Prostate gland (tissue), 2 donors: ENCODE results near the gene AP5B1. TPM values are rescaled to one million over a fixed set of nuclear protein-coding genes. Genes with fewer than 3 reads are reported as not detected.
A peak's percentile ranks its signal among the peaks of the same experiment; 100 is the strongest.

Experiments used
- DNase-seq: peaks from one replicate; pipeline ENCODE4 v3.0.0-alpha.2; 2019; ENCODE audit warnings: low spot score
- H3K27ac ChIP-seq, 2 donors: fragments of 200-600 bp; sonication (generic); 2 replicates each; pipeline ENCODE4 v1.5.1; 2017 to 2019
- H3K27me3 ChIP-seq: fragments of 200-600 bp; sonication (generic); replicated peaks from 2 replicates; pipeline ENCODE4 v1.5.1; 2019; ENCODE audit not compliant: insufficient read depth
- H3K36me3 ChIP-seq, 2 donors: fragments of 200-600 bp; sonication (generic); 1 replicate in 1 of 2; 2 replicates in 1 of 2; pipeline versions ENCODE4 v1.5.1 to v1.8.1; 2017 to 2019
- H3K4me1 ChIP-seq: fragments of 200-600 bp; sonication (generic); replicated peaks from 2 replicates; pipeline ENCODE4 v1.5.1; 2019
- H3K4me3 ChIP-seq, 2 donors: fragments of 200-600 bp; sonication (generic); 2 replicates each; pipeline ENCODE4 v1.5.1; 2017 to 2019
- H3K9me3 ChIP-seq: fragments of 200-600 bp; sonication (generic); 2 replicates; pipeline ENCODE4 v1.5.1; 2017
- POLR2A ChIP-seq: fragments of 450-650 bp; IDR thresholded peaks from one replicate; pipeline ENCODE4 v1.6.1; 2016; ENCODE audit warnings: antibody characterized with exemption, mild to moderate bottlenecking
- POLR2AphosphoS5 ChIP-seq: sonication (generic); formaldehyde crosslinking; IDR thresholded peaks from one replicate; pipeline ENCODE4 v1.6.1; 2017; ENCODE audit warnings: antibody characterized with exemption
- WGBS: methylation state at CpG from one replicate; pipeline ENCODE4 v1.1.5; 2018; 5-methylcytosine and 5-hydroxymethylcytosine counted together
- intact Hi-C: fragments of 100-400 bp; cut with DNase I; formaldehyde crosslinking; loops from one replicate; pipeline ENCODE4 v1.14.2; 2022
- total RNA-seq, 2 donors: library from RNA; depleted of rRNA; stranded (reverse); fragments of >200 nt; gene quantifications; one replicate each; pipeline ENCODE4 v1.1.0, GENCODE V29; 2016
- TF ChIP-seq, protein P1 (sequence below), 4 experiments: fragments of 200-600 bp in 2 of 4; fragments of 450-650 bp in 2 of 4; sonication (generic) in 2 of 4; IDR thresholded peaks; 1 replicate in 3 of 4; 2 replicates in 1 of 4; pipeline ENCODE4 v1.5.1; 2016 to 2019; ENCODE audit warnings: antibody characterized with exemption in 4 of 4, mild to moderate bottlenecking in 2 of 4, moderate library complexity in 2 of 4

AP5B1 gene
- total RNA-seq, 2 donors from 2014 or later = 15.4 to 18.8 TPM

DNA sequence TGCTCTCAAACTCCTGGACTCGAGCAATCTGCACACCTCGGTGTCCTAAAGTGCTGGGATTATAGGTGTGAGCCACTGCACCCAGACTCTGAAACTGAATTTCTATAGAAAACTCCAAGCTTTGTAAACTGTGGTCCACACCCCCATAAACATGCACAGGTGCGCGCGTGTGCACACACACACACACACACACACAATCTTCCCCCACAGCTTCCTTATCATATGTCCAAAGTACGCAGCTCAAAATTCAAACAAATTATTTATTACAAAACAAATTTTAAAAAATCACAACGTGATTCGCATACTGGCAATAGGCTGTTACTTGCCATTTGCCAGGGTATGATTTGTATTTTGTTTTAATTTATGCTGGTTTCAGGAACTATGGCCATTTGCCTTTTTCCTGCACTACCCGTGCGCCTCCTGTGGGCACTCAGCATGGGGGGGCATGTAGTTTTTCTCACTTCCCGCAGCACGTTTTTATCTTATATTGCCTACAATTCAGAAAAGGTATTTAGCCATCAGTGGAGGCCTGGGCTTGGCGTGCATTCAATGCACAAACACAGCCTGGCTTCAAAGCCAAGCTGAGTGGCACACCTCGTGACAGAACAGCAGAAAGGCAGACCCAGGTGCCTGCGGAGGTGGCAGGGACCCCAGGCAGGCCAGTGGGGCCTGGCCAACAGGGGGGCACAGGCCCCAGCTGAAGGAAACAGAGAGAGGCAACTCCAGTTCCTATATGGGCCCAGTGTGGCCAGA, 42.2 kb upstream of the AP5B1 start:
- H3K27me3 ChIP-seq = no peaks in the 10 kb centered on the region
- peak; percentile 35 for DNase-seq
- 60% methylated on average over 15 of the region's 15 CpGs for WGBS
- H3K4me3 ChIP-seq = no peak overlapping the region
- peak overlapping the region in 1 of 2 donors; percentile 18 for H3K27ac ChIP-seq
- no peaks in the 10 kb centered on the region for H3K9me3 ChIP-seq
- TF ChIP-seq POLR2A = no peak
- TF ChIP-seq, protein P1, sequence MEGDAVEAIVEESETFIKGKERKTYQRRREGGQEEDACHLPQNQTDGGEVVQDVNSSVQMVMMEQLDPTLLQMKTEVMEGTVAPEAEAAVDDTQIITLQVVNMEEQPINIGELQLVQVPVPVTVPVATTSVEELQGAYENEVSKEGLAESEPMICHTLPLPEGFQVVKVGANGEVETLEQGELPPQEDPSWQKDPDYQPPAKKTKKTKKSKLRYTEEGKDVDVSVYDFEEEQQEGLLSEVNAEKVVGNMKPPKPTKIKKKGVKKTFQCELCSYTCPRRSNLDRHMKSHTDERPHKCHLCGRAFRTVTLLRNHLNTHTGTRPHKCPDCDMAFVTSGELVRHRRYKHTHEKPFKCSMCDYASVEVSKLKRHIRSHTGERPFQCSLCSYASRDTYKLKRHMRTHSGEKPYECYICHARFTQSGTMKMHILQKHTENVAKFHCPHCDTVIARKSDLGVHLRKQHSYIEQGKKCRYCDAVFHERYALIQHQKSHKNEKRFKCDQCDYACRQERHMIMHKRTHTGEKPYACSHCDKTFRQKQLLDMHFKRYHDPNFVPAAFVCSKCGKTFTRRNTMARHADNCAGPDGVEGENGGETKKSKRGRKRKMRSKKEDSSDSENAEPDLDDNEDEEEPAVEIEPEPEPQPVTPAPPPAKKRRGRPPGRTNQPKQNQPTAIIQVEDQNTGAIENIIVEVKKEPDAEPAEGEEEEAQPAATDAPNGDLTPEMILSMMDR (IDR thresholded peaks at IDR 0.05) = no peak
- peak; percentile 55 for TF ChIP-seq POLR2AphosphoS5
- no peaks in the 10 kb centered on the region for H3K36me3 ChIP-seq
- intact Hi-C loops = no loop called here
- no peaks in the 10 kb centered on the region for H3K4me1 ChIP-seq

DNA sequence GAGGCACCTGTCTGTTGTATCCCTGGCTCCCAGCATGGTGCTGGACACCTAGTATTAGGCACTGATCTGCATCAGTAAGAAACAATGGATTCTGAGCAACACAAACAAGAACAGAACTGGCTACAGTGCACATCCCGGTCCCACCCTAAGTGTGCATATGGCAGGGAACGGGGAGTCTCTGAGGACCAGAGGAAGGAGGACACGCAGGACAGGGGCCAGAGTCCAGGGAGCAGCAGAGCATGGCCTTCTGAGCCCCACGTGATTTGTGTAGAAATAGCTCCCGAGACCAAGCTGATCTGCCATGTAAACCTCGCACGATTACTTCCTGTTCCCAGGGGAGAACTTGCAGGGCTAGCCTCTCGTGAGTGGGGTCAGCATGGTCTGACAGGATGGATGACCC, 40.3 kb upstream of the AP5B1 start:
- intact Hi-C loops = no loop called here

DNA sequence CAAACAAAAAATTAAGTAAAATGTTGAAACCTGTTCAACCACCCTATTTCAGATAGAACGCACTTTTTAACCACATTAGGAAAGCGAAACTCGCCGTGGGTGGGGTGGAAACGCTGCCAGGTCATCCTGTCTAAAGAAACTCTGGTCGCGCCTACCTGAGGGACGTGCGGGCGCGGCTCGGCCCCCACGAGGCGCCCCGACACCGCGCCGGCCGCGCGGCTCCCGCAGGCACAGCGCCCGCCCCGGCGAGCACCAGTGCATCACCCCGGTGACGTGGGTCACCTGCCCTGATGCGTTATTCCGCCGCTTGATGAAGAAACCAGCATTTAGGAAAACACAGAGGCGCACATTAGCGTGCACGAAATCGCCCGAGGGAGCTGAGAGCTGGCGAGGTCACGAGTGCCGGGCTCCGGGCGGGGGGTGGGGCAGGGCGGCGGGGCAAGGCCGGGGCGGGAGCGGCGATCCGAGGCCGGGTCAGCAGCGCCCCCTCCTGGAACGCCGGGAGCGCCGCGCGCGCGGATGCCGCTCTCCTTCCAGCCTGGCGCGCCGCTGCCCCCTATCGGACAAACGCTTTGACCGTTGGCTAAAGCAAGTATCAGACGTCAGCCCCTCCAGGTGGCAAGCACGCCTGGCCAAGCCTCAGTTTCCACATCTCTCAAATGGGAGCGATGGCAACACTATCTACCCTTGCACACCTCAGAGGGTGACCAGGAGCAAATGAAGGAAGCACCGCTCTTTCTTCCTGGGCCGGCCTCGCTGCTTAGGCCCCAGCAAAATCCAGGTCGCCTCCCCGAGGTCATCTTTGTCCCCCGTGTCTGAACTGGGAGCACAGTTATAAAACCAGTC, 37.3 kb upstream of the AP5B1 start:
- TF ChIP-seq, protein P1 (IDR thresholded peaks at IDR 0.05) = peak; percentile 99 to 100 (median 100)
- TF ChIP-seq POLR2AphosphoS5 (peak; percentile 62), POLR2A (peak; percentile 18)
- intact Hi-C loops = loop anchor here (2.0 to 5.0 kb wide), 3 partner anchors 37 to 181 kb away; partner anchors contain the start of genes AP5B1, KAT5 and SIPA1
- Histone ChIP-seq H3K36me3 (no peaks in the 10 kb centered on the region), H3K4me3 (peak overlapping the region; percentile 51 to 56), H3K27ac (peak overlapping the region; percentile 52 to 76), H3K27me3 (no peaks in the 10 kb centered on the region), H3K9me3 (no peaks in the 10 kb centered on the region), H3K4me1 (no peaks in the 10 kb centered on the region)
- peak; percentile 91 for DNase-seq
- WGBS = 7% methylated on average over 67 of the region's 74 CpGs

More for the DNA sequence above, 40.3 kb upstream of the AP5B1 start:
- TF ChIP-seq POLR2A (no peak), POLR2AphosphoS5 (no peak)
- TF ChIP-seq, protein P1 (IDR thresholded peaks at IDR 0.05) = no peak
- H3K27me3 ChIP-seq = no peaks in the 10 kb centered on the region
- WGBS = 71% methylated on average over 8 of the region's 8 CpGs
- no peak overlapping the region for H3K4me3 ChIP-seq
- DNase-seq = no peak
- H3K36me3 ChIP-seq = no peaks in the 10 kb centered on the region
- H3K9me3 ChIP-seq = no peaks in the 10 kb centered on the region
- no peak overlapping the region for H3K27ac ChIP-seq
- H3K4me1 ChIP-seq = no peaks in the 10 kb centered on the region

DNA sequence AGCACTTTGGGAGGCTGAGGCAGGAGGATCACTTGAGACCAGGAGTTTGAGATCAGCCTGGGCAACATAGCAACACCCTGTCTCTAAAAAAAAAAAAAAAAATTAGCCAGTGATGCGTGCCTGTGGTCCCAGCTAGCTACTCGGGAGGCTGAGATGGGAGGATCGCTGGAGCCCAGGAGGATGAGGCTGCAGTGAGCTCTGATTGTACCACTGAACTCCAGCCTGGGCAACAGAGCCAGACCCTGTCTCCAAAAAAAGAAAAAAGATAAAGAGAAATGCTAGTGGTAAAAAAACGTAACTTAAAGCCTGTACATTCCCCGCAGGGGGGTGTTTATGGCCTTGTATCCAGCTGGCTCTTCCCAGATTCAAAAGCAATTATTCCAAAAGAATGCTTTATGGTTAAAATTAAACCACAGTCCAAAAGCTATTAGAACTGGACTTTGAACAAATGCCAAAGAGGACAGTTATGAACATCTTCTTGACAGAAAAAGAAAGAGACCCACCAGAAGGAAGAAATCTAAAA, 36.6 kb upstream of the AP5B1 start:
- no peaks in the 10 kb centered on the region for H3K36me3 ChIP-seq
- WGBS = 60% methylated on average over 5 of the region's 5 CpGs
- H3K4me3 ChIP-seq = peak overlapping the region; percentile 51 to 56
- no peaks in the 10 kb centered on the region for H3K9me3 ChIP-seq
- DNase-seq = no peak
- no peaks in the 10 kb centered on the region for H3K4me1 ChIP-seq
- H3K27ac ChIP-seq = peak overlapping the region; percentile 52 to 76
- intact Hi-C loops = loop anchor here (5.0 kb wide), 1 partner anchor 180 kb away; the partner anchor contains the start of gene SIPA1
- H3K27me3 ChIP-seq = no peaks in the 10 kb centered on the region
- no peak for TF ChIP-seq POLR2AphosphoS5
- TF ChIP-seq, protein P1 (IDR thresholded peaks at IDR 0.05) = no peak
- TF ChIP-seq POLR2A = no peak
